ENCODE results near the gene CRB2.

The CRB2 gene

DNA sequence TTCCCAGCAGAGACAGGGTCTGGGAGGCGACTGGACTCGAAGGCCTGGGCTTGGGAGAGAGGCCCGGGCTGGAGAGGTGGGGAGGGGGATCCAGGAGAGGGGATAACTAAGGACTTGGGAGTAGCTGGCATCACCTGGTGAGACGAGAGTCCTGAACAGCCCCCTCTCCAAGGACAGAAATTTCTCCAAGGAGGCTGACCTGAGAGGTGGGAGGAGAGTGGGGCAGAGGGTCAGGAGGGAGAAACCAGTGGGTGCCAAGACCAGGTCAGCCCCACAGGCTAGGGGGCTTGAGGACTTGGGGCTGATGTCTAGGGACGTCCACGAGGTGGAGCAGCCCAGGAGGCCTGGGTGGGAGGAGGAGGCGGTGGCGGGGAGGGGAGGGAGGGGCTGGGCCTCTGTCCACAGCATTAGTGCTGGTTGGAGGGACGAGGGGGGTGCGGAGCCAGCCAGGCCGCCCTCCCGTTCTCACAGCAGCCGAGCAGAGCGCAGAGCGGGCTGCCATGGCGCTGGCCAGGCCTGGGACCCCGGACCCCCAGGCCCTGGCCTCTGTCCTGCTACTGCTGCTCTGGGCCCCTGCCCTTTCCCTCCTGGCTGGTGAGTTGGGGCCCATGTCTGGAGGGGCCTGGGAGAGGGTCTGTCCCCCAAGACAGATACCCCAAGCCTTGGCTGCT, at the start of gene CRB2:
Gene CRB2 (plus strand): TSS at position 437 of the 671 bp plus-strand sequence. CDS start 64 bp downstream, at position 501.
- peak within 1 kb of the TSS; percentile 13 for H3K4me3 ChIP-seq (ENCODE audit: low read depth, low read length)

DNA sequence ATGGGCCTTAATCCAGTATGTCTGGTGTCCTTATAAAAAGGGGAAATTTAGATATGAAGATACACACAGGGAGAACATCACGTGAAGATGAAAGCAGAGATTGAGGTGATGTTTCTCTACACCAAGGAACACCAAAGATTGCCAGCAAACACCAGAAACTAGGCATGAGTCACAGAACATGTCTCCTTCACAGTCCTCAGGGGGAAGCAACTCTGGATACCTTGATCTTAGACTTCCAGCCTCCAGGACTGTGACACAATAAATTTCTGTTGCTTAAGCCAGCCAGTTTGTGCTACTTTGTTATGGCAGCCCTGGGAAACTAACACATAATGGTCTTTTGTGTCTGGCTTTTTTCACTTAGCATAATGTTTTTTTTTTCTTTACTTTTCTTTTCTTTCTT, 46.4 kb upstream of the CRB2 start:
- no peak overlapping the region for H3K4me3 ChIP-seq (ENCODE audit: low read depth, low read length)

DNA sequence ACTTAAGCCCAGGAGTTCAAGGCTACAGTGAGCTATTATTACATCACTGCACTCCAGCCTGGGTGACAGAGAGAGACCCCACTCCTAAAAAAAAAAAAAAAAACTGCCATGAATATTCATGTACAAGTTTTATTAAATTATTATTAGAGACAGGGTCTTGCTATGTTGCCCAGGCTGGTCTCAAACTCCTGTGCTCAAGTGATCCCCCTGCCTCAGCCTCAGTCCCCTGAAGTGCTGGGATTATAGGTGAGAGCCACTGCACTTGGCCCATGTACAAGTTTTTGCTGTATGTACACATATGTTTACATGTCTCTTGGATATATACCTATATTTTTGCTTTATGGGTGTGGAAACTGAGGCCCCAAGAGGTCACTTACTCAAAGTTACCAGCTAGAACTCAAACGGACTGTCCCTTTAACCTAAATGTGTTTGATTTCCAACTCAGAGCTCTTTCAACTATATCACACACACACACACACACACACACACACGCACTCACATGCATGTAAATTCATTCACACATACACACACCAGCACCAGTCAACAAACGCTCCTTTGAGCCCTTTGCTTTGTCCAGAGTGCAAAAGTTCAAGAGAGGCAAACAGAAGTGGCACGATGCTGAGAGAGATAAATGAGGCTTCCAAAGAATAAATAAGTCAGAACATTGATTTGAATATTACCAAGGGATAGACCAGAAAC, 45.3 kb upstream of the CRB2 start:
- H3K4me3 ChIP-seq (ENCODE audit: low read depth, low read length): no peak overlapping the region

DNA sequence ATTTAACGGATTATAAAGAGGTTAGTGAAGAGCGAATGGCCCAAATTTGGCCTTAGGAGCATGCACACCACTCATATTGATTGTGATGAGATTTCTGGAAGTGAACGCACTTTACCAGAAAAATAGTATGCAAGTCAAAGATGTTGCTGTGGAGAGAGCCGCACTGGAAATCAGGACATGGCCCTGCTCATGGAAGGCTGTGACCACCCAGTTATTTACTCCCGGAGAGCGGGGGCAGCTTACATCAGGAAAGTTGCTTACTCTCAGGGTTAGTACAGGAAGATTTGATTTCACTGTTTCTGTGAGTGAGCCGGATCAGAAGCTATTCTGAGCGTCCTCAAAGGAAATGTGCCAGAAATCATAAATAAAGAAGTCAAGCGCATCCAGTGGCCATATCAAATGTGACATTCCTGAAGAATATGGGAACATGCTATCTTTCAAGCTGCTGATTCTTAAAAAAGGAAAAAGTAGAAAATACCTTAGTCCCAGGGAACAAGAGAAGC, 44.7 kb upstream of the CRB2 start:
- H3K4me3 ChIP-seq (ENCODE audit: low read depth, low read length): no peak overlapping the region

DNA sequence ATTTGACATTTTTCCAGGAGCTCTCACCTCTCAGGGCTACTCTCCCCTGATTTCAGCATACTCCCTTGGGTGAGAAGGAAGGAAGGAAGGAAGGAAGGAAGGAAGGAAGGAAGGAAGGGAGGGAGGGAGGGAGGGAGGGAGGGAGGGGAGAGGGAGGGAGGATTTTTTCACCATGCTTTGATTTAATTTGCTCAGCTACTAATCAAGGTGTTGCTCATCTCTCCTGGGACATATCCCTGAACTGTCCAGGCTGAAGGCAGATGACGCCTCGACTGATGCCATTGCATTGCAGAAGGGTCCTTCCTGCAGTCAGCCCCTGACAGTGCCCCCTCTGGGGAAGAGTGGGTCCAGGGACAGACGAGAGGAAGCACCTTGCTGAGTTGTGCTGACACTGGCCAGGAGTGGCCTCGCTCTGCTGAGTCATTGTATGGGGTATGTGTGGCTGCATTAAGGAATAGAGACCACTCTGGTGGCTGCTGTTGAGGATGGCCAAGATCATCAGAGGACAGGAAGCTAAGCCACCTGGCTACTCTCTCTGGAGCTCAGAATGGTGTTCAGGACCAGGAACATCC, 43.6 kb upstream of the CRB2 start:
- H3K4me3 ChIP-seq (ENCODE audit: low read depth, low read length): no peak overlapping the region

DNA sequence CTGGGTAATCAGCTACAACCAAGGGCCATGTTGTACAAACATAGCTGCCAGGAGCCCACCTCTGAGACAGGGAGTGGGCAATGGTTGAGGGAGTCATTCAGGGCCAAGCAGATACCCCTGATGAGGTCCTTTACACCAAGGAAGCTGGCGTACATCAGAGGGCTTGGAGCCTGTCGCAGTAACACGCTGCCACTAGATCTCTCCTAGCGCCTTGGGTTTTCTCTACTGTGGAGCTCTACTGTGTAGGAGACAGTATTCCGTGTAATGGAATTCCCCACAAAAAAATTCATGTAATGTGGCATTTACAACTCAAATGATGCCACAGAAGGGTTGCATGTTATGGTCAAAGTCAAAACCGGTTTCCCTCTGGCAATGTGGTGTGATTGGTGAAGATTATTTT, 41.4 kb upstream of the CRB2 start:
- H3K4me3 ChIP-seq (ENCODE audit: low read depth, low read length): no peak overlapping the region

DNA sequence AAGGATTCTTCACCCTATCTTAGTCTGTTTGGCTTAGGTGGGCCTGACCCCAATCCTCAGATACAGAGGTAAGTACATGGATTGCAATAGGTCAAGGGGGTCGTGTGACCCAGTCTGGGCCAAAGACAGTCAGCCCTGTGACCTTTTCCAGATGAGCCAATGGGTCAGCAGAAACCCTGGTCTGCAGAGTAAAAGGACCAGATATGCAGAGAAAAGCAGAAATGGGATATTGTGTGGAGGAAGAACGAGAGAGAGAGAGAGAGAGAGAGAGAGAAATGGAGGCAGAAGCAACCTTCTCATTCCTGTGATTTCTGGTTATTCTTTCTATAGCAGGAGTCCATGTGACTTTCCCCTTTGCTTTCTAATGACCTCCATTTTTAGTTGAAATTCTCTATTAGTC, 40.4 kb upstream of the CRB2 start:
- no peak overlapping the region for H3K4me3 ChIP-seq (ENCODE audit: low read depth, low read length)

DNA sequence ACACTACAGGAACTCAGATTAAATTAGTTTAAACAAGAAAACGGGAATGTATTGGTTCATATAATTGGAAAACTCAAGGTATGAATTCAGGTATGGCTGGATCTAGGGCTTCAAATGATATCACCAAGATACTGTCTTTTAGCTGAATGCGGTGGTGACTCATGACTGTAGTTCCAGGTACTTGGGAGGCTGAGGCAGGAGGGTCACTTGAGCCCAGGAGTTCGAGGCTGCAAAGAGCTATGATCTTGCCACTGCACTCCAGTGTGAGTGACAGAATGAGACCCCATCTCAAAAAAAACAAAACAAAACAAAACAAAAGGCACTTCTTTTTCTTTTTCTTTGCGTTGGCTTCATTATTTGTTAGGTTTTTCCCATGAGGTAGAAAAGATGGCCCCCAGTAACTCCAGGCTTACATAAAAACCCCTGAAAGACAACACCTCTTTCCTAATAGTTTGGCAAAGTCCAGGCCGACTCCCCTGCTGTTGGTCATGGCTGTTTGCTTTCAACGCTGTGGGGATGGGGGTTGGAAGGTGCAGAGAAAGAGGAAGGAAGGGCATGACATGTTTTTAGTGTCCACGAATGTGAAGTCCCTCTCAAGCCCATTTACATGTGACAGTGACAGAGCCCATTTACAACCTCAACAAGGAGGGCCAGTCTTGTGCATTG, 39.8 kb upstream of the CRB2 start:
- no peak overlapping the region for H3K4me3 ChIP-seq (ENCODE audit: low read depth, low read length)

DNA sequence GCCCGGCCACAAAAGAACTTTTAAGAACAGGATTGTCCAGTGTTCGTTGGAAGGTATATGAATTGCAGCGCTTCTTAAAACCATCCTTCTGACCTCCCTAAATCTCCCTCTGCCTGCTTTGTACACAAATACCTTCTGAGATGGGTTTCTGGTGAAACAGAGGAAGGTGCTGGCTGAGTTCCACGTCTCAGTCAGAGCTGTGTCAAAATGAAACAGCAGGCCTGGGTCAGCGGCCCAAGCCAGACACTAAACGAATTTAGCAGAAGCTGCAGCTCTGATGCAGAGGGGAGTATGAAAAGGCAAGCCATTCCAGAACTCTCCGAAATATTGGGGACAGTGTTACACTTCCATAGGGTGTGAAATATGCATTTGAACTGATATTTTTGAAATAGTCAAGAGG, 37.8 kb upstream of the CRB2 start:
- H3K4me3 ChIP-seq (ENCODE audit: low read depth, low read length): no peak overlapping the region

DNA sequence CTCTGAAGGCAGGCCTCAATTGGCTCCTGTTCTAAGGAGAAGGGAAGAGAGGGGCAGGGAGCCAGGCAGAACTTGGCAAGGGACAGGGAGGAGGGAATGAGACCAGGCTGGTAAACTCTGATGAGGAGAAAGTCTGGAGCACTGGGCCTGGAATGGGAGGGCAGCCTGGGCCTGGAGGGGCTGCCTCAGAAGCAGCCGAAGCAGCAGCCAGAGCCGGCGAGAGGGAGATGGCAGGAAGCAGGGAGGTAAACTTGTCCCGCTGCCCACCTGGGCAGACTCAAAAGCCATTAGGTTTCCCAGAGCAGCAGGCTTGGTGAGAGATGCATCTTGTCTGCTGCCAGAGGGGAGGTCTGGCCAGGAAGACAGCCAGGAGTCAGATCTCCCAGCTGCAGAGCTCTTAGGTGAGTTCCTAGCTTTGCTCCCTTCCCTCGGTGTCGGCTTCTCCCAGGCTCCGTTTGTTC, 37.0 kb upstream of the CRB2 start:
- no peak overlapping the region for H3K4me3 ChIP-seq (ENCODE audit: low read depth, low read length)

DNA sequence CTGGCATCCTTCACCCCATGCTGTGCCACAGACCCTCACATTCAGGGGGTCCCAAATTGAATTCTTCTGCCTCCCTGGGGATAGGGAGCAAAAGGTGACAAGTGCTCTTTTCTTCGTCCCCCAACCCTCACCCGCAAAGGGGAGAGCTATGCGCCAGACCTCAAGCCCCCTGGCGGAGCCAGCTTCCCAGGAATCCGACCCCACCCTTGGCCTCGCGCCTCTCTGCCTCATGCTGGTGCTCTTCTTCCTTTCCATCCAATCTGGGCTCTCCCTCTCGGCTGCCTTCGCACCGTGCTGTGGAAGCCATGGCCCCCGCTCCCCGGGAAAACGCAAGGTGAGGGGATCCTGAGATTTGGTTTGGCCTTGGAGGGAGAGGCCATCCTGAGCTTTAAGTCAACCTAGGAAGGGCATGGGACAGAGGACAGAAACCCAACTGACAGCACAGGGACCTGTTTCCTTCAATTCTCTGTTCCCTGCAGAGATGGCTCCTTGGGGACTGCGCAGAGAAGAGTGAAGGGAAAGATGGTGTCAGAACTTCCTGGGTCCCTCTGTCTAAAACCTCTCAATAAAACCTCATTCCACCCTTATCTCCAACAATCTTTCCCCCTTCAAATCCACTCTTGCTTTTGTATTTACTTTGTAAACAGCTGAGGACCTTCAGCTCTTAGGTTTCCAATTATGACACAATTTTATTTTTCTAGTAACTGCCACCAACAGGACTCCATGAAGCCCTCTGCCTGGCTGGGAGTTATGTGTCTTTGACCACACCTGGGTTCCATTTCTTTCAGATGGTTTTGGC, 36.3 kb upstream of the CRB2 start:
- no peak overlapping the region for H3K4me3 ChIP-seq (ENCODE audit: low read depth, low read length)

DNA sequence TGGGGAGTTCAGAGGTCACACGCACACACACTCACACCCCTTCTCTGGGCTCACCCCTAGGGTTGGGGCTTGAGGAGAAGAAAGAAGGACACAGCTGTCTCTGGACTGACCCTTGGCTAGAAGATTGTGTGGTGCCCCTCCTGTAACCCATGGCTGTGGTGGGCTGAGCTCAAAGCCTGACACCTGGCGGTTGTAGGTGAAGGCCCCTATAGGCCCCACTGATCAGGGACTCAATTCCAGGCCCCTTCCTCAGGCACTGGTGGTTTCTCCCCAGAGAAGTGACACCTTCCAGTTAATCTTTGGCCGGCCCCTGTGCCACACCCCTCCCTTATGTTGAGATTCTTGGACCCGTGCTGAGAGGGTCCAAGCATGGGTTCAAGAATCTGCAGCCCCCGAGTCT, 35.2 kb upstream of the CRB2 start:
- H3K4me3 ChIP-seq (ENCODE audit: low read depth, low read length): no peak overlapping the region

DNA sequence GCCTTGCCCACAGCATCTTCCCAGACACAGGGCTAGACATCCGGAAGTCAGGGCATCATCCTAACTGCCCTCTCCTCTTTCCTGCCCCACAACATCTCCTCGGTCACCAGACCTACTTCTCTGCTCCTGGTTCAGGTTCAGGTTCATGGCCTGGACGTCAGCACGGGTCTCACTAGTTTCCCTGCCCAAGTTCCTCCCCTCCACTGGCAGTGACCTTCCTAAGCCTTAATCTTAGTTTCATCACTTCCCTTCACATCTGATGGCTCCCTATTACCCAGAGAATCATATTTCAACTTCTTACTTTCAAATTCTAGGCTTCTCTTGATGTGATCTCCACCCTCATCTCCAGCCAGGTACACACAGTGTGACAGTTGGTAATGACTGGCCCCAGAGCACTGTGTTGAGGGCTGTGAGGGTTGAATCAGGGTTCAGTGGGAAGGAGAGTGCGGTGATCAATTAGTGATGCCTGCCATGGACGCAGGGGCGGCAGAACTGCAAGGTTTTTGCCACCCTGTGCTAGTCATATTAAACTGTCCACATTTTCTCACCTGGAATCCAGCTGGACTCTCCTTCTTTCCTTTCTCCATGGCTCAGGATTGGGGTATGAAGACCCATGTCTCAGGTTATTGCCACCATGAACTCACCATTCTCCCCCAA, 34.3 kb upstream of the CRB2 start:
- no peak overlapping the region for H3K4me3 ChIP-seq (ENCODE audit: low read depth, low read length)

DNA sequence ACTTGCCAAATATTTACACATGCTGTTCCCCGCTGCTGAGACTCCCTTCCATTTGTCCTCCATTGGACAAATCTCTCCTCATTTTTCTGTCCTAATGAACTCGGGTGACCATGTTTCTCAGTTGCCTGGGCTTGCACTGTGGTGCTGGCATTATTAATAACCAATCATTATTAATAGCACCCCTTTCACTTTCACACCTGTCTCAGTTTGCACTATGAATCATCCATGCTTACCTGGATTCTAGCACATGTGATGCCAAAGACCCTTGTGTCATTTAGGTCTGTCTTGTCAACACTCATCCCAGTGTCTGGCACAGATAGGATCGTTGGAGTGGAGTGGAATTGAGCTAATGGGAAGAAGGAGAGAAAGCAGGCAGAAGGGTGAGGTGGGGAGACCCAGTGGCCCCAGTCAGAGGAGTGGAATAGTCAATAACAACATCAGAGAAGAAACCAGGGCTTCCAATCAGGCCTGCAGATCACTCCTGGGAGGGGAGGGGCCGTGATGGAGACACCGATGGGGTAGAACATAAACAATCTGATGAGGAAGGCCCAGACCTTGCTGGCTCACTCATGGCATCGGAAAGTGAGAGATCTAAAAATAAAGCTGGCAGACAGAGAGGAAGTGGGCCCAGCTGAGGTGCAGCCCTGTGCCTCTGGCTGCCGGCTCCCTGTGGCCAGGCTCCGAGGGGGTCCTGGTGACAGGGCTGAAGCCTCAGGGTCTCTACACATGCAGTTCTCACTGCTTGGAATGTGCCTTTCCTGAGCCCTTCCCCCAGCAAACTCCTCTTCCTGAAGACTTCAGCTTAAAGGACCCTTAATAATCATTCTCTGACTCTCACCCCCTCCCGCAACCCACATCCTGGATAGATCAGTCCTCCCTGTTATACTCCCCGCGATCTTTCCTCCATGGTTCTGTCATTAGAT, 33.5 kb upstream of the CRB2 start:
- H3K4me3 ChIP-seq (ENCODE audit: low read depth, low read length): no peak overlapping the region

DNA sequence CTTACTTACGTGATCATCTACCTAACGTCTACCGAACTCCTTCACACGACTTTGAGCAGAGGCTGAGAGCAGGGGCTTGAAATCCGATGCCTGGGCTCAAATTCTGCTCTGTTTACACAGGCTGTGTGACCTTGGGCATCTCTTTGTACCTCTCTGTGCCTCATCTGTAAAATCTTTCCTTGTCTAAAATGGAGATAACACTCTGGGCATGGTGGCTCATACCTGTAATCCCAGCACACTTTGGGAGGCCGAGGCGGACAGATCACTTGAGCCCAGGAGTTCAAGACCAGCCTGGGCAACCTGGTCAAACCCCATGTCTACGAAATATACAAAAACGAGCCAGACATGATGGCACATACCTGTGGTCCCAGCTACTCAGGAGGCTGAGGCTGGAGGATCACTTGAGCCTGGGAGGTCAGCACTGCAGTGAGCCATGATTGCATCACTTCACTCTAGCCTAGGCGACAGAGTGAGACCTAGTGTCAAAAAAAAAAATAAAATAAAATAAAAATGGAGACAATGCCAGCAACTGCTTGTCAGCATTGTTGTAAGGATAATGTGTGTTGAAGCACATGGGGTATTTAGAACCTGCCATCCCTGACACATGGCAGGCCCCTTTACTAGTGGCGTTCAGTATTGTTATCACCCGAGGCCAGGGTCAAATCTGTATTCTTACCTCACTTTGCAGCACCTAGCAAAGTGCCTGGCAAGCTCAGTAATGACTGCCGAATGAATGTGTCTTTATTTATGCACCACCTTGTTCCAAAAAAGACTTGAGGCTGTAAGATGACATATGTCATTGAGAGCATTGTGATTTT, 32.6 kb upstream of the CRB2 start:
- no peak overlapping the region for H3K4me3 ChIP-seq (ENCODE audit: low read depth, low read length)

DNA sequence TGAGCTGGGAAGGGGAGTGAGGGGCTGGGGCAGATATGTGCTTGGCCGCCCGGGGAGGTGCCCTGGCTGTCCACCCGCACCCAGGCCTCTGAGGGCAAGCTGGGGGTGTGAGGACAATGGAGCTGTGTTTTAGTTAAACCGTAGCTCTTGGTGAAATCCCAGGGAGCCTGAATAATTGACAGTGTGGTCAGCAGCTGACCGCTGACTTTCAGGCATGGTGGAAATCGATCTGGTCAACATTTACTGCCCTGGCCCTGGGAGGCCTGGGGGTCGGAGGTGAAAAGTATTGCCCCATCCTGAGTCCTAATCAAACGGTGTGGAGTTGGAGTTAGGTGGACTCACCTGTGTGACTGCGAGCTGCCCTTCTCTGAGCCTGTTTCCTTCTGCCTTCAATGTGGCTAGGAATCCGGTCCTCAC, 31.2 kb upstream of the CRB2 start:
- H3K4me3 ChIP-seq (ENCODE audit: low read depth, low read length): no peak overlapping the region

DNA sequence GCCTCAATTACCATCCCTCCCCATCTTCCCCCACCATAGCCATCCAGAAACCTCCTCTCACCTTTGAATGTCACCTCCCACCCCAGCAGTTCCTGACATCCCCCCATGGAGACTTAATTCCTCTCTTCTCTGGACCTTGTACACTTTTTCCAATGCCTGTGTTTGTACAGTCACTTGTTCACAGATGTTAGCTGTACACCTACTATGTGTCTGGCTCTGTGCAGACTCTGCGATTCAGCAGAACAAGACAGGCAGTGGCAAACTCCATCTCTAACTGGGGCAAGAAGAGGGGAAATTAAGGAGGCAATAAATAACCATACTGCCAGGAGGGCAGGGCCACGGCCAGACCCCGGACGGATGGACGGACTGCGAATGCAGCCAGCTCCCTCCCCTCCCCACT, 29.8 kb upstream of the CRB2 start:
- no peak overlapping the region for H3K4me3 ChIP-seq (ENCODE audit: low read depth, low read length)

DNA sequence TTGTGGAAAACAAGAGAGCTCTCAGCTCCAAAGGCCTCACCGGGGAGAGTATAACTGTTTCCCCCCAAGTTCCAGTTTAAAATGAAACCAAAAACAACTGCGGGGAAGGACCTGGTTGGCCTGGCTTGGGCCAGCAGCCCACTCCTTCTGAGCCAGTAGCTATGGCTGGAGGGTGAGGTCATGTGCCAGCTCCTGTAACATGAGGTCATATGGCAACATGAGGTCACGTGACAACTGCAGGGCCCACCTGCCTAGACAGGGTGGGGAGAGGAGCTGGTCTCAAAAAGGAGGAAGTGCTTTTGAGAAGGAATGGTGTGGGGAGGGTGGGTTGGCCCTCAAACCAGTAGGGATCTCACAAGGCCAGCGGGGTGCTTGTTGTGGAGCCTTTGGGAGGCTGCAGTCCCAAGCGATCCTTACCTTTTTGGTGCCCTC, 29.3 kb upstream of the CRB2 start:
- H3K4me3 ChIP-seq (ENCODE audit: low read depth, low read length): no peak overlapping the region

Data from iPS-11a (cell line).